ENCODE measurements around the gene WDR27. TPM values are rescaled to one million over a fixed set of nuclear protein-coding genes. Genes with fewer than 3 reads are reported as not detected.
A peak's percentile ranks its signal among the peaks of the same experiment; 100 is the strongest.

Gene WDR27
- total RNA-seq, 1 experiment from 2014 or later, result 10.6 TPM

DNA sequence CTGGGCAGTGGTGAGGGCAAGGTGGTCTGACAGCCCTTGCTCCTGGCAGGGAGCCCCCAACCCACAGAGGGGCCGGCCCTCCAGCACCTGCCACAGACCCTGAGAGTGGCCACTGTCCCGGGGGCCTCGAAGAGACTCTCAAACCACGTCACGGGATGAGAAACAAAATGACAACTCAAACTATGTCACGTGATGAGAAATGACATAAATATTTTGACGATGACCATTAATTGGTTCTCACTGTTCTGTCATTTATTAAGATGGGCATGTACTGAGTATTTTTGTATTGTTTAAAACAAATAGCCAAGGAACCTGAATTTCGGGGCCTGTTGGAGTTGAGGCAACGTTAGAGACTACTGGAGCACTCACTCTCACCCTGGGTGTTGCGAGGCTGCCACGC, 135.5 kb downstream of the WDR27 start:
- DNase-seq (ENCODE audit: low read depth), result no peak

DNA sequence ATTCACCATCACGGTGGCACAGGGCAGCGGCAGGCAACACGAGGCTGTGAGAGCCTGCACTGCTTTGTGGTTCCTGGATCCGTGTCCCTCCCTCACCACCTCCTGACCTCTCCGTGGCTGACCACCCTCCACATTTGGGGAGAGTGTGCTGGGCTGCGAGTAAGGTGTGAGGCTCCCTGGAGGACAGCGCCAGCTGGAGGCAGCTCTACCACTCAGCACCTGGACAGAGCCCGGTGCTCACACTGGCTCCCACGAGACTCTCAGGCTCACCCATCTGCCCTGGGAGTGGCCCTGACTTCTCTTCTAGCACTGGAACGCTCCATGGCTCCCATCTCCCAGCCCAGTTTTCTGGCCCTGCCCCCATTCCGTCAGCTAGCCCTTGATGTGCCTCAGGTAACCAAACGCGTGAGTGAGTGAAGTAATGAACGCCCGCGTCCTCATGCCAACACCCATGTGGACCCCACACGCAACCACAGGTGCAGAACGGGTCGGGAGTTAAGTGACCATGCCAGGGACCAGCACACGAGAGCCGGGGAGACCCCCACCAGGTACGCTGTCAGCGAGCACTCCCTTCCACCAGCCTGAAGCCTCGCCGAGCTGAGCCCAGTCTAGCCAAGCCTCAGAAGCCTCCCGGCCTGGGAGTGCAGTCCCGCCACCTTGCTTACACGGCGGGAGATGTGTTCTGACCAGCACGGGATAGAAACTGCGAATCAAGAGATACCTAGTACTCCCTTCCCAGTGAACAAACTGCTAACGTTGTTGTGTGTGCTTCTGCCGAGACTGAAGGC, 137.2 kb downstream of the WDR27 start:
- DNase-seq (ENCODE audit: low read depth), result no peak

DNA sequence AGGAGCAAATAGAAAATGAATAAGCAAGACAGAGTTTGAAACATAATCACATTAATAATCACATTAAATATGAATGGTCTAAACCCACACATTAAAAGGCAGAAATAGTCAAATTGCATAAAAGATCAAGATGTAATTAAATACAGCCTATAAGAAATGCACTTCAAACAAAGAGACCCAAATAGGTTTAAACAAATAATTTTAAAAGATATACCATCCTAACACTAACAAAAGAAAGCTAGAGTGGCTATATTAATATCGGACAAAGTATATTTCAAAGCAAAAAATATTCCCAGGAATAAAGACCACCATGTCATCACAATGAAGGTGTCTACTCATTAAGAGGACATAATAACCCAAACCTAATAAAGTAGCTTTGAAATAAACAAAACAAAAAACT, 140.2 kb downstream of the WDR27 start:
- DNase-seq (ENCODE audit: low read depth), result no peak

GRCh38 chr6:169559592-169559991, 142.2 kb downstream of the WDR27 start:
- no peak for DNase-seq (ENCODE audit: low read depth)

GRCh38 chr6:169558774-169559441, 142.9 kb downstream of the WDR27 start:
- no peak for DNase-seq (ENCODE audit: low read depth)

DNA sequence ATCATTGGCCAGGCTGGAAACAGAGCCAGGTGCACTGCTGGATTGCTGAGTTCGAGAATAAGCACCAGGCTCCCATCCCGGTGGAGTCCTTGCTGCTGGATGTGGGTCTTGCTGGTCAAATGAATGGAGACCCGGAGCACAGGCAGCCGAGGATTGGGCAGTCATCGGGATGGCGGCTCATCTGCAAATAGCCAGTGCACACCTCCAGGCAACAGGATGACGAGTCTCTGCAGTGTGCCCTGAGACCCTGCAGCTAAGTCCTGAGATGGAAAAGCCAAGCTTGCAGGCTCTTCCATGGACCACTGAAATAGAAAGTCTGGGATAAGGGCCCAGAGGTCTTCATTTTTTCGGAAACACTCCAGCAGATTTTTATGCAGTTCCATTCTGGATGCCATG, 143.5 kb downstream of the WDR27 start:
- no peak for DNase-seq (ENCODE audit: low read depth)

DNA sequence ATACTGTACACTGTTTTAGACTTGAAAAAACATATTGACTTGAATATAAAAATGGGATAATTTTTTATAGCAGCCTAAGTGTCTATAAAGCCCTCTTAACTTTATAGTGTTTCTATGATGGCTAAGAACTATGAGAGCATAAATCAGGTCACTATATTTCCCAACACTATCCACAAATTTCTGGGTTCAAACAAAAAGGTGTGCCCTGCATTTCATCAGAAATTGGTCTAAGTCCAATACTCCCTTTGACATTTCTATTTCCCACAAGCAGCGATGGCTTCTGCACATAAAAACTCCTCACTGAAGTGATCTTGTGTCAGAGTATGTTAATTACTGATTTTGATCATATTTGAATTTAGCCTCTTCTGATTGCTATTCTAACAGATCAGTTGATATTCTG, 143.9 kb downstream of the WDR27 start:
- no peak for DNase-seq (ENCODE audit: low read depth)

- no peak for DNase-seq (ENCODE audit: low read depth)
Observed at GRCh38 chr6:169556758-169557548, 144.9 kb downstream of the WDR27 start.

- DNase-seq (ENCODE audit: low read depth), result no peak
Observed at GRCh38 chr6:169555971-169556617, 145.7 kb downstream of the WDR27 start.

- DNase-seq (ENCODE audit: low read depth), result peak; percentile 62
Observed at GRCh38 chr6:169545982-169546381, 155.8 kb downstream of the WDR27 start.

DNA sequence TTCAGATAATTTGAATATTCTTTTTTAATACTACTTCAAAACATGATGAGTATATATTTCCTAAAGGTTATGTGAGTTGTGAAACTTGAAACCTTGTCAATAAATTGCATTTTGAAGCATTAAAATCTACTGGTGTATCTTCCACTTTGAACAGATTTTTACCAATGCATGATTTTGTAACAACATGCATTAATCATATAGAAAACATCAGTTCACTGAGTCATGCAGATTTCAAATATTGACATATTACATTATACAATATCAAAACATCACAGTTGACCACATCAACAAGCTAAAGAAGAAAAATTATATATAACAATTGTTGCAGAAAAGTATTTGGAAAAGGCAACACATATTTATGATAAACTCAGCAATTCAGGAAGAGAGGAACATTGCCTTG, 158.1 kb downstream of the WDR27 start:
- DNase-seq (ENCODE audit: low read depth), result no peak

DNA sequence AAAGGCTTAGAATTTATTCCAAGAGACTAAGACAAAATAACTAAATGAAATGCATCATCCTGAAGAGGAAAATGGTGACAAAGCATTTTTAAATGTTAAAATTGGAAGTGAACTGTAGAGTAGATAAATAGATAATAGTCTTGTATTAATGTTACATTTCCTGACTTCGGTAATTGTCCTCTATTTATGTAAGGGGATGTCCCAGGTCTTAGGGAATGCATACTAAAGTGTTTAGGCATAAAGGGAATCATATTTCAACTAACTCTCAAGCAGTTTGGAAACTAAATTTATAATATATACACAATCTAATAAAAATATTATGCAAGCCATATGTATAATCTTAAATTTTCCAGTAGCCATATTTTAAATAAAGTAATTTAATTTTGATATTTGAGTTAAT, 159.3 kb downstream of the WDR27 start:
- DNase-seq (ENCODE audit: low read depth), result no peak

- DNase-seq (ENCODE audit: low read depth), result peak; percentile 31
Observed at GRCh38 chr6:169539176-169539897, 162.5 kb downstream of the WDR27 start.

- peak; percentile 64 for DNase-seq (ENCODE audit: low read depth)
Observed at GRCh38 chr6:169536446-169537170, 165.2 kb downstream of the WDR27 start.

DNA sequence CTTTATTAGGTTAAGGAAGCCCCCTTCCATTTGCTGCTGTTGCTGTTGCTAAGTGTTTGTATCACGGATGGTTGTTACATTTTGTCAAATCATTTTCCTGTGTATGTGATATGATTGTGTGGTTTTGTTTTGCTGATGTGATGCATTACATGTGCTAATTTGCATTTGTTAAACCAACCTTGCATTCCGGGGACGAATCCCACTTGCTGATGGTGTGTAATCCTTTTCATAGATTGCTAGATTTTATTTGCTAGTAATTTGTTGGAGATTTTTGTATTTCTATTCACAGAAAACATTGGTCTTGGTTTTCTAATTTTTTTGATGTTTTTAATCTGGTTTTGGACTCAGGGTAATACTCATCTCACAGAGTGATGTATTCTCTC, 167.8 kb downstream of the WDR27 start:
- DNase-seq (ENCODE audit: low read depth), result peak; percentile 14

DNA sequence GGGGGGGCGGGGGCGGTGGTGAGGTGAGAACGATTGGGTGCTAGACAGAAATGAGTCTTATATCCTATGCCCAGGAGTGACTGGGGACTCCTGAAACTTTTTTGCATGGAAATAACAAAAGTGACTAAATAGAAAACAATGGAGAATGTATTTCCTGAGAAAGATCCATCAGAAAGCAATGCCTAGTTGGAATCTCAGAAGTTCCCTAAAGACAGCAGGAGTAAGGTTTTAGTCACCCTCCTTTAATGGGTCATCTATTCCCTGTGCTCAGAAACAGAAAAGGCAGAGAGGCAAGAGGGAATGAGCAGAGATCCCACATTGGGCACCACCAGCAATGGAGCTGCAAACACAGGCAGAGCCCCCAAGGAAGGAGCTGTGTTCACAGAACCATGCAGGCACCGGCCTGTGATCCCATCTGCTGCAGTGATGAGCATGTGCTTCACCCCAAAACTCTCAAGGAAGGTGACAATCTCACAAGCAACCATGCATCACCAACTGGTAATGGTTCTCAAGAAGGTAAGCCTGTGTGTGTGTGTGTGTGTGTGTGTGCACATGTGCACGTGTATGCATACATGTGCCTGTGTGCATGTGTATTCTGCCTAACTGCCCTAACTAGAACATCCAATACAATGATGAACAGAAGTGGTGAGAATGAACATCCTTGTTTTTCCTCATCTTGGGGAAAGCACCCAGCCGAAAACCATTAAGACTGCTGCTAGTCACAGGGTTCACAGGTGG, 168.4 kb downstream of the WDR27 start:
- no peak for DNase-seq (ENCODE audit: low read depth)

DNA sequence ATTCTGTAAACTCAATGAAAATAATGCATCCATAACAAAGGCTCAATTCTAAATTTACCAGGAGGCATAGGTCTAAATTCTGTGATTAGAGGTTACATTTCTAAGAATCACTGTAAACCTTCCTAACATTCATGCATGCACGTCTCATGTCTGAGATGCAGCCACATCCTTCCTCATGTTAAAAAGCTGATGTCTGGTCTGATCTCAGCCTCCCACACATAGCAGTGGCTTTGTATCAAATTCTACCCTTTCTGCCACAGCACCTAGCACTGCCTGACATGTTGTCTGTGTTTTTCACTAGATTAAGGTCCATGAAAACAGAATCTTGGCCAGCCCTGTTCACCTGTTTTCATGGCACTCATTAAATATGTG, 171.1 kb downstream of the WDR27 start:
- peak; percentile 11 for DNase-seq (ENCODE audit: low read depth)

DNA sequence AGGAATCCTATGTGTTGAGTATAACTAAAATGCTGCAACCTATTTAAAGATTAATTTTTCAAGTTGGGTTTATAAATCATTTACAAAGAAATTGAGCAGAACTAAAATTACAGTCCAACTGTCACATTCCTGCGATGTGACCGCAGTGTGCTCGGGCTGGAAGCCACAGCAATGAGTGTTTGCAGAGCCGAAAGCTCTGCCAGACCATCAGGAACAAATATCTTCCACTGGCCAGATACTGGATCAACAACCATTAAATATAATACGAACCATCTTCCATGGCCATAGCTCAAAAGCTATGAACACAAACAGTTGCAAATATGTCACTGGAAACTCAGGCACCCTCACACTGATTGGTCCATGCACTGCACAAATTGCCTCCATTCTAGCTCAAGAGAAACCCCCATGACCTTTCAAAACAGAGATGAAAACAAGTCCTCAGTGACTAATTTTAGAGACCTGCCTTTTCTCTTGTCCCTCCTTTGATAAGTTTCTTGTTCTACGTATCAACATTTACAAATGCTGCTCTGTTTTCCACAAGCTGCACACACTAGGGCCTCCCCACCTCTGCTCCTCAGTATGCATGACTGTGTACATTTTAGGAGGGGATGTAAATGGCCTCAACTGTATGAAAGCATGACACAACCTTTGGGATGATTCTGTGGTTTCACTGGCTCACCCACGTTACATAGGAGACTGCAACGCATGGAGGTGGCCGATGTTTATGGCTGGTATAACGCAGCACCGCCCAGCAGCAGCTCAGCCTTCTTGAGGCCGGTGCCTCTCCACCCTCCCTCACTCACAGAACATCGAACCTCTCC, 171.7 kb downstream of the WDR27 start:
- peak; percentile 74 for DNase-seq (ENCODE audit: low read depth)

GRCh38 chr6:169528755-169529154, 173.1 kb downstream of the WDR27 start:
- no peak for DNase-seq (ENCODE audit: low read depth)
